ENCODE results near the gene PROB1.
A peak's percentile ranks its signal among the peaks of the same experiment; 100 is the strongest.

The PROB1 gene

DNA sequence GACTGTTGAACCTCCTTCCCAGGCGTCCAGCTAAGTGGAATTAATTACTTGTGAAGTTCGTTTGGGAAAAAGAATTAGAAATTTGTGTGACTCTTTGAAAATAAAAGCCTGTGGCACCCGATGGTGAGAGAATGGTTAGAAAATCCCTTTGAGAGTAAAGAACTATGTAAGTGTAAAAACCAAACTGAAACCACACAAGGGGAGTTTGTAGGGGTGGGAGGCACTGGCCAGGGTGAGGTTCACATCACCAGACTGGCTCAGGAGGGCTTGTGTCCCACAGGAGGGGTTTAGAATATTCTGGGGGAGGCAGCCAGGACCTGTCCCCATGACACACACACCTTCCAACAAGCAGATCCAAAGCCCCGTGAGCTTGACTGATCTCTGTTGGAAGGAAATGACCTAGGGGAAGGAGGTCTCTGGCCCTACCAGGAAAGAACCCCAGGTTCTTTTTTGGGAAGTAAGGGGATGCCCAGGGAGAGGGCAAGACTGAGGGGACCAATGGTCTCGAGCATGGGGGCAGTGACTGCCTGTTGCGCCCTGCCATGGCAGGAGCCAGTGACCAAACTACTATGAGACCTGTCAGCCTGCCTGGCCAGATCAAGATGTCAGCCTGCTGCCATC lies 4.7 kb upstream of the PROB1 start:
- no peak overlapping the region for H3K4me3 ChIP-seq (ENCODE audit: low read depth, low read length)
- H4K8ac ChIP-seq (ENCODE audit: low read depth, low read length) = no peak overlapping the region
- WGBS (ENCODE audit: extremely low coverage, insufficient coverage, insufficient read length) = no CpG with 5 or more reads among the region's 6 CpGs
- H3K79me1 ChIP-seq (ENCODE audit: low read length) = peaks cover 9% of the 10 kb centered on the region
- H4K12ac ChIP-seq (ENCODE audit: low read depth, low read length) = no peak overlapping the region
- no peak overlapping the region for H3K27ac ChIP-seq (ENCODE audit: low read depth, low read length)
- no peaks in the 10 kb centered on the region for H3K79me2 ChIP-seq (ENCODE audit: control insufficient read depth, insufficient read depth, low read length, poor library complexity)
- no peak overlapping the region for H2AK5ac ChIP-seq (ENCODE audit: low read length)
- H3K36me3 ChIP-seq (ENCODE audit: control insufficient read depth in 1 of 2, insufficient read depth in 2 of 2, low read length in 2 of 2) = no peaks in the 10 kb centered on the region
- H4K91ac ChIP-seq (ENCODE audit: low read depth, low read length) = no peak overlapping the region
- H2AFZ ChIP-seq (ENCODE audit: insufficient read depth, low read length, poor library complexity) = no peak overlapping the region
- no peak overlapping the region for H3K18ac ChIP-seq (ENCODE audit: low read length)
- H2BK5ac ChIP-seq (ENCODE audit: low read depth, low read length, poor library complexity) = no peak overlapping the region
- peaks cover 5 to 7% of the 10 kb centered on the region in 2 experiments for H3K4me1 ChIP-seq (ENCODE audit: control insufficient read depth in 1 of 2, insufficient read depth in 2 of 2, low read length in 2 of 2)
- no peak overlapping the region for H2BK12ac ChIP-seq (ENCODE audit: low read length)
- H3K27me3 ChIP-seq (ENCODE audit: insufficient read depth, low read length) = peaks cover 7% of the 10 kb centered on the region
- H2BK120ac ChIP-seq (ENCODE audit: insufficient read depth, low read length, poor library complexity) = no peak overlapping the region
- H3K4ac ChIP-seq (ENCODE audit: low read depth, low read length) = no peak overlapping the region
- H3K4me2 ChIP-seq (ENCODE audit: low read length) = no peak overlapping the region
- peaks cover 2% of the 10 kb centered on the region for H3K9me3 ChIP-seq (ENCODE audit: insufficient read depth, low read depth, low read length)
- H3K14ac ChIP-seq (ENCODE audit: low read length) = no peak overlapping the region
- no peak overlapping the region for H3K23ac ChIP-seq (ENCODE audit: low read length)
- no peak overlapping the region for H3K9ac ChIP-seq (ENCODE audit: low read length)
- no peak for DNase-seq

DNA sequence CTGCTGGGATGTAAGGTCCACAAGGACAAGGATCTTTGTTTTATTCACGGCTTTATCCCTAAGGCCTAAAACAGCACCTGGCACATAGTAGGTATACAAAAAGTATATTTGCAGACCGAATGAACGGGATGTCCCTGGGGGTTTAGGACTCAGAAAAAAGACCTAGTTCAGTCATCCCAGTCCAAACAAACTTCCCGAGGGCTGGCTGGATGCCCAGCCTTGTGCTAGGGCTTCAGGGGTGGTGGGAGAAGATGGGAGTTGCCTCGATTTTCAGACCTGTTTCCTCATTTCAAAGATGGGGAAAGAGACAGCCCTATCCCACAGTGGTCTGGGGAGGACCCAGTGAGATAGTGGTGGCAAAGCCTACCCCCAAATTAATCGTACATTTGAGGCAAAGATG lies 3.0 kb upstream of the PROB1 start:
- peaks cover 24% of the 10 kb centered on the region for H3K27me3 ChIP-seq (ENCODE audit: insufficient read depth, low read length)

DNA sequence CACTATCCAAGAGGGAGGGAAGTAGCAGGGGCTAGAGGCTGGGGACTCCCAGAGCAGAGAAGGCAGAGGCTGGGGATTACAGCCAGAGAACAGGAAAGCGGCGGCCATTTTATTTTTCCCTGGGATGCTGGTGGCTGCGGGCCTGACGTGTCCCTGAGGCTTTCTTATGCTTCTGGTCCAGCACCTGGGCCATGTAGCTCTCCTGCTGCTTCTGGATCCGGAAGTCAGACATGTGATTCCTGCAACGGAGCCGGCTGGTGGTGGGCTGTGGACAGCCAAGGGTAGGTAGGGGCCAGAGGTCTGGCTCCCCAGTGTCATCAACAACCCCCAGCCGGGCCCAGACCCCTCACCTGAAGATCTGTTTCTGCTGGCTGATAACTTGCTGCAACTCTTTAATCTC lies 1.8 kb upstream of the PROB1 start:
- Histone ChIP-seq H3K9me3 (ENCODE audit: insufficient read depth, low read depth, low read length) (peaks cover 2% of the 10 kb centered on the region), H2AK5ac (ENCODE audit: low read length) (no peak overlapping the region), H4K8ac (ENCODE audit: low read depth, low read length) (no peak overlapping the region), H2BK12ac (ENCODE audit: low read length) (no peak overlapping the region), H3K79me1 (ENCODE audit: low read length) (no peaks in the 10 kb centered on the region), H3K4me1 (ENCODE audit: control insufficient read depth in 1 of 2, insufficient read depth in 2 of 2, low read length in 2 of 2) (peaks cover 19 to 24% of the 10 kb centered on the region in 2 experiments), H3K36me3 (ENCODE audit: control insufficient read depth in 1 of 2, insufficient read depth in 2 of 2, low read length in 2 of 2) (no peaks in the 10 kb centered on the region), H3K79me2 (ENCODE audit: control insufficient read depth, insufficient read depth, low read length, poor library complexity) (peaks cover 5% of the 10 kb centered on the region), H2BK120ac (ENCODE audit: insufficient read depth, low read length, poor library complexity) (no peak overlapping the region), H3K23ac (ENCODE audit: low read length) (no peak overlapping the region), H3K18ac (ENCODE audit: low read length) (no peak overlapping the region), H2AFZ (ENCODE audit: insufficient read depth, low read length, poor library complexity) (no peak overlapping the region), H4K12ac (ENCODE audit: low read depth, low read length) (no peak overlapping the region), H3K4me2 (ENCODE audit: low read length) (no peak overlapping the region), H3K27ac (ENCODE audit: low read depth, low read length) (no peak overlapping the region), H3K14ac (ENCODE audit: low read length) (no peak overlapping the region), H3K4ac (ENCODE audit: low read depth, low read length) (no peak overlapping the region), H2BK5ac (ENCODE audit: low read depth, low read length, poor library complexity) (no peak overlapping the region), H3K27me3 (ENCODE audit: insufficient read depth, low read length) (peaks cover 32% of the 10 kb centered on the region), H3K4me3 (ENCODE audit: low read depth, low read length) (no peak overlapping the region), H3K9ac (ENCODE audit: low read length) (no peak overlapping the region), H4K91ac (ENCODE audit: low read depth, low read length) (no peak overlapping the region)
- no CpG with 5 or more reads among the region's 8 CpGs for WGBS (ENCODE audit: extremely low coverage, insufficient coverage, insufficient read length)
- peak; percentile 57 to 71 for DNase-seq

More for the DNA sequence above, 3.0 kb upstream of the PROB1 start:
- H3K79me1 ChIP-seq (ENCODE audit: low read length) = no peaks in the 10 kb centered on the region
- peaks cover 4% of the 10 kb centered on the region for H3K79me2 ChIP-seq (ENCODE audit: control insufficient read depth, insufficient read depth, low read length, poor library complexity)
- H4K12ac ChIP-seq (ENCODE audit: low read depth, low read length) = no peak overlapping the region
- no peak for DNase-seq
- no peaks in the 10 kb centered on the region for H3K36me3 ChIP-seq (ENCODE audit: control insufficient read depth in 1 of 2, insufficient read depth in 2 of 2, low read length in 2 of 2)
- H2AFZ ChIP-seq (ENCODE audit: insufficient read depth, low read length, poor library complexity) = no peak overlapping the region
- H3K18ac ChIP-seq (ENCODE audit: low read length) = no peak overlapping the region
- H4K91ac ChIP-seq (ENCODE audit: low read depth, low read length) = no peak overlapping the region
- H3K4me1 ChIP-seq (ENCODE audit: control insufficient read depth in 1 of 2, insufficient read depth in 2 of 2, low read length in 2 of 2) = peaks cover 15% of the 10 kb centered on the region in 2 experiments
- H3K14ac ChIP-seq (ENCODE audit: low read length) = no peak overlapping the region
- H3K27ac ChIP-seq (ENCODE audit: low read depth, low read length) = no peak overlapping the region
- no peak overlapping the region for H3K23ac ChIP-seq (ENCODE audit: low read length)
- WGBS (ENCODE audit: extremely low coverage, insufficient coverage, insufficient read length) = no CpG with 5 or more reads among the region's 6 CpGs
- no peak overlapping the region for H3K4me3 ChIP-seq (ENCODE audit: low read depth, low read length)
- no peak overlapping the region for H2BK12ac ChIP-seq (ENCODE audit: low read length)
- no peak overlapping the region for H2BK5ac ChIP-seq (ENCODE audit: low read depth, low read length, poor library complexity)
- no peak overlapping the region for H4K8ac ChIP-seq (ENCODE audit: low read depth, low read length)
- peaks cover 2% of the 10 kb centered on the region for H3K9me3 ChIP-seq (ENCODE audit: insufficient read depth, low read depth, low read length)
- H3K4ac ChIP-seq (ENCODE audit: low read depth, low read length) = no peak overlapping the region
- no peak overlapping the region for H2AK5ac ChIP-seq (ENCODE audit: low read length)
- no peak overlapping the region for H2BK120ac ChIP-seq (ENCODE audit: insufficient read depth, low read length, poor library complexity)
- no peak overlapping the region for H3K4me2 ChIP-seq (ENCODE audit: low read length)
- no peak overlapping the region for H3K9ac ChIP-seq (ENCODE audit: low read length)

DNA sequence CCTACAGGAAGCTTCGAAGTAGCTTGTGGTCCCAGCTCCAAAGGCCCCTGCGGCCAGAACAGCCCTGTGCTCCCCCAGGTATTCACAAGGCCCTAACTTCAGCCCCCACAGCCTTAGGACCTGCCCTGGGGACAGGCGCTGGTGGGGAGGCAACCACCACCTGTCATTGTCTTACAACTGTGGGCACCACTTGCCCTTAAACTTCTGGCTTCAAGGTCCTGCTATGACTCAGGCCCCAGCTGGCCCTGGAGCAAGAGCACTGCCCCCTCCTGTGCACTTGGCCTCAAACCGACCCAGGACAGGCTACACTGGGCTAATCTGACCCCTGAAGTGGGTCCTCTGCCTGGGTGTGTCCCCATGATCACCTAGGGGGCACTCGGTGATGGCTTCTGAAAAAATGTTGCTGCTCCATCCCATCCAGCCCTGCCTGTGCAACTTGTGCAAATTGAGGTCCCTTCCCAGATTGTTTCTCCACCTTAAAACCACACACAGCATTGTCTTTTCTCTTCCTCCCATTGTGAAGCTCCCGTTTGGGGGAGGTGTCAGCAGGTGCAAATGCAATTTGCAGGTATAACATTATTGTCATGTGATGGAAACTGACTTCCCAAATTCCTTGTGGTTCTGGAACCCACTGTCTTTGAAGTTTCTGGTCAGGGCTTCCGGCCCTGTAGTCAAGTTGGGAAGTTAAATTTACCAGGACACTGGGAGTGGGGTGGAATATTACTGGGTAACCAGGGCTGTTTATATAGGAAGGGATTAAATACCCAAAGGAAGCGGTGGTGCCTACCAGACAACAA lies 1.1 kb upstream of the PROB1 start:
- Histone ChIP-seq H3K14ac (ENCODE audit: low read length) (no peak overlapping the region), H3K27me3 (ENCODE audit: insufficient read depth, low read length) (peaks cover 32% of the 10 kb centered on the region), H3K27ac (ENCODE audit: low read depth, low read length) (no peak overlapping the region), H3K36me3 (ENCODE audit: control insufficient read depth in 1 of 2, insufficient read depth in 2 of 2, low read length in 2 of 2) (no peaks in the 10 kb centered on the region), H3K18ac (ENCODE audit: low read length) (no peak overlapping the region), H2AK5ac (ENCODE audit: low read length) (no peak overlapping the region), H3K4me1 (ENCODE audit: control insufficient read depth in 1 of 2, insufficient read depth in 2 of 2, low read length in 2 of 2) (peaks cover 19 to 24% of the 10 kb centered on the region in 2 experiments), H2AFZ (ENCODE audit: insufficient read depth, low read length, poor library complexity) (no peak overlapping the region), H3K79me2 (ENCODE audit: control insufficient read depth, insufficient read depth, low read length, poor library complexity) (peaks cover 5% of the 10 kb centered on the region), H2BK120ac (ENCODE audit: insufficient read depth, low read length, poor library complexity) (no peak overlapping the region), H3K9me3 (ENCODE audit: insufficient read depth, low read depth, low read length) (peaks cover 2% of the 10 kb centered on the region), H2BK12ac (ENCODE audit: low read length) (no peak overlapping the region), H3K9ac (ENCODE audit: low read length) (no peak overlapping the region), H3K4me2 (ENCODE audit: low read length) (no peak overlapping the region), H3K4me3 (ENCODE audit: low read depth, low read length) (no peak overlapping the region), H4K12ac (ENCODE audit: low read depth, low read length) (no peak overlapping the region), H3K79me1 (ENCODE audit: low read length) (no peaks in the 10 kb centered on the region), H3K4ac (ENCODE audit: low read depth, low read length) (no peak overlapping the region), H3K23ac (ENCODE audit: low read length) (no peak overlapping the region), H4K91ac (ENCODE audit: low read depth, low read length) (no peak overlapping the region), H4K8ac (ENCODE audit: low read depth, low read length) (no peak overlapping the region), H2BK5ac (ENCODE audit: low read depth, low read length, poor library complexity) (no peak overlapping the region)
- no peak for DNase-seq
- WGBS (ENCODE audit: extremely low coverage, insufficient coverage, insufficient read length) = no CpG with 5 or more reads among the region's 8 CpGs

Measured in trophoblast cell (in vitro differentiated cells and primary cell).